Hepatocyte (in vitro differentiated cells): ENCODE results near the gene NKIRAS1. TPM values are rescaled to one million over a fixed set of nuclear protein-coding genes. Genes with fewer than 3 reads are reported as not detected.

Source experiments
- DNase-seq: peaks from one replicate; pipeline ENCODE4 v3.0.0-alpha.2; 2016; ENCODE audit warnings: low spot score
- H2AFZ ChIP-seq: fragments of 200-600 bp; sonication (generic); 2 replicates; pipeline ENCODE4 v1.6.0; 2016; ENCODE audit warnings: antibody characterized with exemption, mild to moderate bottlenecking
- H3K27ac ChIP-seq: fragments of 200-600 bp; sonication (generic); 2 replicates; pipeline ENCODE4 v1.5.1; 2016; ENCODE audit warnings: mild to moderate bottlenecking
- H3K27me3 ChIP-seq: fragments of 200-600 bp; sonication (generic); 2 replicates; pipeline ENCODE4 v1.6.1; 2016
- H3K36me3 ChIP-seq: fragments of 200-600 bp; sonication (generic); replicated peaks from 2 replicates; pipeline ENCODE4 v1.5.1; 2016; ENCODE audit warnings: low read depth; ENCODE audit not compliant: insufficient read depth
- H3K4me1 ChIP-seq: fragments of 200-600 bp; sonication (generic); 2 replicates; pipeline ENCODE4 v1.5.1; 2016; ENCODE audit warnings: mild to moderate bottlenecking, moderate library complexity; ENCODE audit not compliant: insufficient read depth
- H3K4me2 ChIP-seq: fragments of 200-600 bp; sonication (generic); 2 replicates; pipeline ENCODE4 v1.6.0; 2016
- H3K4me3 ChIP-seq: fragments of 200-600 bp; sonication (generic); 2 replicates; pipeline ENCODE4 v1.5.1; 2016; ENCODE audit warnings: mild to moderate bottlenecking
- H3K79me2 ChIP-seq: fragments of 200-600 bp; sonication (generic); 2 replicates; pipeline ENCODE4 v1.6.0; 2017; ENCODE audit warnings: mild to moderate bottlenecking
- H3K9me2 ChIP-seq: fragments of 200-600 bp; sonication (generic); replicated peaks from 2 replicates; pipeline ENCODE4 v1.6.0; 2017; ENCODE audit warnings: mild to moderate bottlenecking; ENCODE audit not compliant: insufficient read depth
- H3K9me3 ChIP-seq: fragments of 200-600 bp; sonication (generic); 2 replicates; pipeline ENCODE4 v1.5.1; 2016; ENCODE audit warnings: low read depth, mild to moderate bottlenecking
- H4K20me1 ChIP-seq: fragments of 200-600 bp; sonication (generic); 2 replicates; pipeline ENCODE4 v1.6.0; 2016; ENCODE audit warnings: mild to moderate bottlenecking; ENCODE audit not compliant: insufficient read depth, poor library complexity, severe bottlenecking
- EZH2 ChIP-seq: fragments of 200-600 bp; sonication (generic); IDR thresholded peaks from 2 replicates; pipeline ENCODE4 v1.6.1; 2016; ENCODE audit warnings: antibody characterized with exemption, mild to moderate bottlenecking, borderline replicate concordance
- EZH2phosphoT487 ChIP-seq: fragments of 200-600 bp; sonication (generic); IDR thresholded peaks from one replicate; pipeline ENCODE4 v1.6.1; 2018; ENCODE audit warnings: antibody characterized with exemption, mild to moderate bottlenecking, low read depth, moderate library complexity; ENCODE audit not compliant: unreplicated experiment, severe bottlenecking
- WGBS: methylation state at CpG from one replicate; pipeline ENCODE4 v1.1.6; 2016; ENCODE audit warnings: low lambda C conversion rate; ENCODE audit errors: missing lambda C conversion rate; 5-methylcytosine and 5-hydroxymethylcytosine counted together
- polyA plus RNA-seq: library from polyadenylated mRNA; unstranded; fragments of >200 nt; fragmentation: Nextera tagmentation; extraction: Ambion mirVana; gene quantifications from 2 replicates; pipeline ENCODE4 v1.2.1, GENCODE V29; 2016
- total RNA-seq: library from RNA; depleted of rRNA; stranded (reverse); fragments of >200 nt; gene quantifications from 2 replicates; pipeline ENCODE4 v1.2.3, GENCODE V29; 2014
- TF ChIP-seq, protein P1 (sequence below): fragments of 200-600 bp; sonication (generic); IDR thresholded peaks from 2 replicates; pipeline ENCODE4 v1.5.1; 2016; ENCODE audit warnings: antibody characterized with exemption, mild to moderate bottlenecking; ENCODE audit not compliant: poor library complexity

Gene NKIRAS1
- total and polyA plus RNA-seq, 2 experiments from 2014 or later = 16.9 to 19.8 TPM

DNA sequence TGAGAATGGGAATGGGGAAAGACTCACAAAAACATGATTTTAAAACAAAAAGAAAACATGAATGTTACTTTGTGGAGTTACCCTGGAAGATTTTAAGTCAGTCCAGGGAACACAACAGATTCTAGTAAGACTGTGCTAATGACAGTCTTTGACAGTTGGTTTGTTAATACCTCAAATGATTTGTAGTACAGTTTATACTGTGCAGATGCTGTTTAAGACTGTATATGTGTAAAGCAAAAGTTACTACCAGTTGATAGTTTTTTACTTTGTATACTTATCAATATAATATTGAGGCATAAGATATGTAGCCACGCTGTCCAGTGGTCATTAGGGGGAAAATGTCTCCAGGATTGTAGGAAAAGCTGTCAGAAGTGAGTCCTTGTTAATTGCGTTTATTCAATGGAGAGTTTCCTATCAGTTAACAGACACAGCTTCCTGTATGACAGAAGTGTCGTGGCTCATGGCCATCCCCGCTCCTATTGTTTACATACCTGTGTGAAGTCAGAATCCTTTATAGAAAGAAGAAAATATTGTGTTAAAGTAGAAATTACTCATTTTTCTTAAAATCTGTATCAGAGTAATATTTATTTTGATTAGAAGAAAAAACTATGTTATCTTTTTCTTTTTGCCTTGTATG is 36.0 kb downstream of the NKIRAS1 start:
- Histone ChIP-seq H3K9me3 (no peaks in the 10 kb centered on the region), H3K79me2 (peaks cover 85% of the 10 kb centered on the region)

DNA sequence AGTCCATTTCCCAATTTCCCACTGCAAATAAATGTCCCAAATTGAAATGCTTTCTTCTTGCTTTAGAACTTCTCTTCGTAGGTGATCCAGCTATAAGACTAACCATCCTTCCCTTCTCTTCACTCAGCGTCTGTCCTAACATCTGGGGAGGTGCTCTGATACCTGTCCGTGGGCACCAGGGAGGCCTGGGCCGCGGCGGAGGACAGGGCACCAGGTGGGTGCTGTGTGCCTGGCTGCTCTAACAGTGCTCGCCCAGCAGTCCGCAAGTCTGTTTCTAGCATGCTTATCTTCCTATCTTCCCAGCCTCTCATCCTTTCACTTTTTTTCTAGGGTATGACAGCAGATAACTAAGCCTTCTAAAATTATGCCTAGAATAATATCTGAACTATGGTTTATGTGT is 37.3 kb downstream of the NKIRAS1 start:
- Histone ChIP-seq H3K27me3 (no peaks in the 10 kb centered on the region), H3K4me3 (no peak overlapping the region), H3K9me2 (no peaks in the 10 kb centered on the region), H3K4me1 (no peaks in the 10 kb centered on the region), H3K79me2 (peaks cover 86% of the 10 kb centered on the region), H3K27ac (no peak overlapping the region), H3K9me3 (no peaks in the 10 kb centered on the region), H2AFZ (no peak overlapping the region), H3K4me2 (no peak overlapping the region), H3K36me3 (no peaks in the 10 kb centered on the region), H4K20me1 (peaks cover 26% of the 10 kb centered on the region)
- TF ChIP-seq, protein P1, sequence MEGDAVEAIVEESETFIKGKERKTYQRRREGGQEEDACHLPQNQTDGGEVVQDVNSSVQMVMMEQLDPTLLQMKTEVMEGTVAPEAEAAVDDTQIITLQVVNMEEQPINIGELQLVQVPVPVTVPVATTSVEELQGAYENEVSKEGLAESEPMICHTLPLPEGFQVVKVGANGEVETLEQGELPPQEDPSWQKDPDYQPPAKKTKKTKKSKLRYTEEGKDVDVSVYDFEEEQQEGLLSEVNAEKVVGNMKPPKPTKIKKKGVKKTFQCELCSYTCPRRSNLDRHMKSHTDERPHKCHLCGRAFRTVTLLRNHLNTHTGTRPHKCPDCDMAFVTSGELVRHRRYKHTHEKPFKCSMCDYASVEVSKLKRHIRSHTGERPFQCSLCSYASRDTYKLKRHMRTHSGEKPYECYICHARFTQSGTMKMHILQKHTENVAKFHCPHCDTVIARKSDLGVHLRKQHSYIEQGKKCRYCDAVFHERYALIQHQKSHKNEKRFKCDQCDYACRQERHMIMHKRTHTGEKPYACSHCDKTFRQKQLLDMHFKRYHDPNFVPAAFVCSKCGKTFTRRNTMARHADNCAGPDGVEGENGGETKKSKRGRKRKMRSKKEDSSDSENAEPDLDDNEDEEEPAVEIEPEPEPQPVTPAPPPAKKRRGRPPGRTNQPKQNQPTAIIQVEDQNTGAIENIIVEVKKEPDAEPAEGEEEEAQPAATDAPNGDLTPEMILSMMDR = no peak
- TF ChIP-seq EZH2 = no peak
- TF ChIP-seq EZH2phosphoT487 = no peak
- no peak for DNase-seq
- WGBS = 98% methylated on average over 8 of the region's 8 CpGs

More for the DNA sequence above, 36.0 kb downstream of the NKIRAS1 start:
- Histone ChIP-seq H3K4me1 (no peaks in the 10 kb centered on the region), H3K9me2 (no peaks in the 10 kb centered on the region), H3K4me2 (no peak overlapping the region), H2AFZ (no peak overlapping the region), H4K20me1 (peaks cover 13% of the 10 kb centered on the region), H3K27me3 (no peaks in the 10 kb centered on the region), H3K36me3 (no peaks in the 10 kb centered on the region), H3K27ac (no peak overlapping the region), H3K4me3 (no peak overlapping the region)
- no peak for DNase-seq
- no peak for TF ChIP-seq EZH2
- TF ChIP-seq, protein P1 = no peak
- no peak for TF ChIP-seq EZH2phosphoT487
- WGBS = 58% methylated on average over 4 of the region's 4 CpGs

DNA sequence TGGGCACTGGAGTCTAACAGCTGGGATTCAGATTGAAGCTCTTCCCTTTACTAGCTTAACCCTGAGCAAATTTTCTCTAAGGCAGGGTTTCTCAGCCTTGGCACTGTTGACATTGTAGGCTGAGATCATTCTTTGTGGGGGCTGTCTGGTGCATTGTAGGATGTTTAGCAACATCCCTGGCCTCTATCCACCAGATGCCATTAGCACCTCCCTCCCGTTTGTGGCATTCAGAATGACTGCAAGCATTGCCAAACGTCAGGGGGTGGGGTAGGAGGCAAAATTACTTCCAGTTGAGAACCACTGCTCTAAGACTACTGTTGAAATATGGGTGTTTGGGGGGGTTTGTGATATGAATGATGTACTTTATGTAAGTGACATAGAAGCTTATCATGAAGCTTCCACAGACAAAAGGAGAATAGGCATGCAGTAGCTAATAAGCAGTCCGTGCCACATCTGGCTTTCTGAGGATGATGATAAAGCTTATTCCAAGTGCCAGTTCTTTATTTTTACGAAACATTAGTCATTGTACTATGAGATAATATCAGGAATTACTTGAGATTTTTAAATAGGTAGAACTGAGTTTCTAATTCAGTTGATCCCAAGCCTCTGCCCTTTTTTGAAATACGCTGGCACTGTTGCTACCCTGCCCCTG is 39.3 kb downstream of the NKIRAS1 start:
- no peaks in the 10 kb centered on the region for H3K9me2 ChIP-seq
- peaks cover 94% of the 10 kb centered on the region for H3K79me2 ChIP-seq
- H3K4me2 ChIP-seq = no peak overlapping the region
- WGBS = 79% methylated on average over 5 of the region's 5 CpGs
- H3K4me3 ChIP-seq = no peak overlapping the region
- H3K27ac ChIP-seq = no peak overlapping the region
- H3K36me3 ChIP-seq = no peaks in the 10 kb centered on the region
- TF ChIP-seq, protein P1 = no peak
- TF ChIP-seq EZH2 = no peak
- TF ChIP-seq EZH2phosphoT487 = no peak
- no peak overlapping the region for H2AFZ ChIP-seq
- no peaks in the 10 kb centered on the region for H3K4me1 ChIP-seq
- peaks cover 39% of the 10 kb centered on the region for H4K20me1 ChIP-seq
- no peaks in the 10 kb centered on the region for H3K27me3 ChIP-seq
- no peak for DNase-seq
- H3K9me3 ChIP-seq = no peaks in the 10 kb centered on the region
